ENCODE data around the gene PCDHGB2.

PCDHGB2 gene

DNA sequence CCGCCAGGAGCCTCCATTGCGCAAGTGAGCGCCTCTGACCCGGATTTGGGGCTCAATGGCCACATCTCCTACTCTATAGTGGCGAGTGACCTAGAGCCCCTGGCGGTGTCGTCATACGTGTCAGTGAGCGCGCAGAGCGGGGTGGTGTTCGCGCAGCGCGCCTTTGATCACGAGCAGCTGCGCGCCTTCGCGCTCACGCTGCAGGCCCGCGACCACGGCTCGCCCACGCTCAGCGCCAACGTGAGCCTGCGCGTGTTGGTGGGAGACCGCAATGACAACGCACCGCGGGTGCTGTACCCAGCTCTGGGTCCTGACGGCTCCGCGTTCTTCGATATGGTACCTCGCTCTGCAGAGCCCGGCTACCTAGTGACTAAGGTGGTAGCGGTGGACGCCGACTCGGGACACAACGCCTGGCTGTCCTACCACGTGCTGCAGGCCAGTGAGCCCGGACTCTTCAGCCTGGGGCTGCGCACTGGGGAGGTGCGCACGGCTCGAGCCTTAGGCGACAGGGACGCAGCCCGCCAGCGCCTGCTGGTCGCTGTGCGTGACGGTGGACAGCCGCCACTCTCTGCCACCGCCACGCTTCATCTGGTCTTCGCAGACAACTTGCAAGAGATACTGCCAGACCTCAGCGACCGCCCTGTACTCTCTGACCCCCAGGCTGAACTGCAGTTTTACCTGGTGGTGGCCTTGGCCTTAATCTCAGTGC lies 50.0 kb downstream of the PCDHGB2 start:
- Histone ChIP-seq H3K4me1 (ENCODE audit: control insufficient read depth, low read length) (no peaks in the 10 kb centered on the region), H3K79me2 (ENCODE audit: control insufficient read depth, low read length) (no peaks in the 10 kb centered on the region), H3K27ac (ENCODE audit: low read depth, low read length) (no peak overlapping the region), H3K4me2 (ENCODE audit: low read length) (no peak overlapping the region), H4K20me1 (ENCODE audit: control insufficient read depth, insufficient read depth, low read depth, low read length) (no peaks in the 10 kb centered on the region), H3K27me3 (ENCODE audit: control insufficient read depth, low read length) (no peaks in the 10 kb centered on the region), H3K9me2 (replicated peaks; ENCODE audit: control insufficient read depth, low read length) (no peaks in the 10 kb centered on the region), H3F3A (ENCODE audit: control insufficient read depth, insufficient read depth) (no peaks in the 10 kb centered on the region), H3K36me3 (ENCODE audit: control insufficient read depth, low read length) (peaks cover 21% of the 10 kb centered on the region), H3K9me3 (ENCODE audit: control insufficient read depth, insufficient read depth, low read length) (peaks cover 14% of the 10 kb centered on the region; the same call in 1 of the 2 replicates), H3K4me3 (ENCODE audit: low read length) (no peak overlapping the region)
- TF ChIP-seq, protein P1, sequence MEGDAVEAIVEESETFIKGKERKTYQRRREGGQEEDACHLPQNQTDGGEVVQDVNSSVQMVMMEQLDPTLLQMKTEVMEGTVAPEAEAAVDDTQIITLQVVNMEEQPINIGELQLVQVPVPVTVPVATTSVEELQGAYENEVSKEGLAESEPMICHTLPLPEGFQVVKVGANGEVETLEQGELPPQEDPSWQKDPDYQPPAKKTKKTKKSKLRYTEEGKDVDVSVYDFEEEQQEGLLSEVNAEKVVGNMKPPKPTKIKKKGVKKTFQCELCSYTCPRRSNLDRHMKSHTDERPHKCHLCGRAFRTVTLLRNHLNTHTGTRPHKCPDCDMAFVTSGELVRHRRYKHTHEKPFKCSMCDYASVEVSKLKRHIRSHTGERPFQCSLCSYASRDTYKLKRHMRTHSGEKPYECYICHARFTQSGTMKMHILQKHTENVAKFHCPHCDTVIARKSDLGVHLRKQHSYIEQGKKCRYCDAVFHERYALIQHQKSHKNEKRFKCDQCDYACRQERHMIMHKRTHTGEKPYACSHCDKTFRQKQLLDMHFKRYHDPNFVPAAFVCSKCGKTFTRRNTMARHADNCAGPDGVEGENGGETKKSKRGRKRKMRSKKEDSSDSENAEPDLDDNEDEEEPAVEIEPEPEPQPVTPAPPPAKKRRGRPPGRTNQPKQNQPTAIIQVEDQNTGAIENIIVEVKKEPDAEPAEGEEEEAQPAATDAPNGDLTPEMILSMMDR (IDR thresholded peaks at IDR 0.05; ENCODE audit: low read depth, low read length, poor library complexity, severe bottlenecking) = no peak
- no peak for TF ChIP-seq EZH2phosphoT487 (IDR thresholded peaks at IDR 0.05; ENCODE audit: borderline replicate concordance, low read length)

DNA sequence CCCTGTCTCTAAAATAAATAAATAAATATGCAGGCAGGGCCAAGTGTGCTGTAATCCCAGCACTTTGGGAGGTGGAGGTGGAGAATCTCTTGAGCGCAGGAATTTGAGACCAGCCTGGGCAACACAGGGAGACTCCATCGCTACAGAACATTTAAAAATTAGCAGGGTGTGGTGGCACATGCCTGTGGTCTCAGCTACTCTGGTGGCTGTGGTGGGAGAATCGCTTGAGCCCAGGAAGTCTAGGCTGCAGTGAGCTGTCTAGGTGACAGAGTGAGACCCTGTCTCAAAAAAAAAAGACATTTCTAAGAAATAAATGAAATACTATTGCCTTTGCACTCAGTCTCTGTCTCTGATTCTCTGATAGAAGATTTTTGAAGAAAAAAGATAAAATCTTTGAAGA lies 51.8 kb downstream of the PCDHGB2 start:
- peaks cover 18% of the 10 kb centered on the region for H3K36me3 ChIP-seq (ENCODE audit: control insufficient read depth, low read length)
- no peak overlapping the region for H3K4me3 ChIP-seq (ENCODE audit: low read length)
- H3F3A ChIP-seq (ENCODE audit: control insufficient read depth, insufficient read depth) = no peaks in the 10 kb centered on the region
- peaks cover 14% of the 10 kb centered on the region; the same call in 1 of the 2 replicates for H3K9me3 ChIP-seq (ENCODE audit: control insufficient read depth, insufficient read depth, low read length)
- H3K27ac ChIP-seq (ENCODE audit: low read depth, low read length) = no peak overlapping the region
- no peaks in the 10 kb centered on the region for H3K27me3 ChIP-seq (ENCODE audit: control insufficient read depth, low read length)
- no peak overlapping the region for H3K4me2 ChIP-seq (ENCODE audit: low read length)
- H3K79me2 ChIP-seq (ENCODE audit: control insufficient read depth, low read length) = no peaks in the 10 kb centered on the region
- H3K4me1 ChIP-seq (ENCODE audit: control insufficient read depth, low read length) = no peaks in the 10 kb centered on the region
- H3K9me2 ChIP-seq (replicated peaks; ENCODE audit: control insufficient read depth, low read length) = no peaks in the 10 kb centered on the region
- TF ChIP-seq EZH2phosphoT487 (IDR thresholded peaks at IDR 0.05; ENCODE audit: borderline replicate concordance, low read length) = no peak
- TF ChIP-seq, protein P1 (IDR thresholded peaks at IDR 0.05; ENCODE audit: low read depth, low read length, poor library complexity, severe bottlenecking) = no peak
- H4K20me1 ChIP-seq (ENCODE audit: control insufficient read depth, insufficient read depth, low read depth, low read length) = no peaks in the 10 kb centered on the region

Measured in DOHH2 (cell line).